8988T (cell line): Measurements from ENCODE around the gene ST6GALNAC2.
"Not testable (repeated sequence)": the region's sequence is repeated elsewhere in the genome, so short reads cannot be mapped to it uniquely, and the experiment has no call there.

ENCODE experiments used
- DNase-seq: peaks from one replicate; pipeline ENCODE4 v3.0.0; 2011

Gene ST6GALNAC2

GRCh38 chr17:76585649-76586593 is at the start of gene ST6GALNAC2:
ST6GALNAC2 (minus strand) TSS chr17:76585860; CDS start chr17:76585808, 52 bp downstream.
- peak; percentile 41 for DNase-seq

- no peak for DNase-seq
Observed at GRCh38 chr17:76635039-76635438, 49.4 kb upstream of the ST6GALNAC2 start.

- no peak for DNase-seq
Observed at GRCh38 chr17:76633628-76634328, 48.1 kb upstream of the ST6GALNAC2 start.

DNA sequence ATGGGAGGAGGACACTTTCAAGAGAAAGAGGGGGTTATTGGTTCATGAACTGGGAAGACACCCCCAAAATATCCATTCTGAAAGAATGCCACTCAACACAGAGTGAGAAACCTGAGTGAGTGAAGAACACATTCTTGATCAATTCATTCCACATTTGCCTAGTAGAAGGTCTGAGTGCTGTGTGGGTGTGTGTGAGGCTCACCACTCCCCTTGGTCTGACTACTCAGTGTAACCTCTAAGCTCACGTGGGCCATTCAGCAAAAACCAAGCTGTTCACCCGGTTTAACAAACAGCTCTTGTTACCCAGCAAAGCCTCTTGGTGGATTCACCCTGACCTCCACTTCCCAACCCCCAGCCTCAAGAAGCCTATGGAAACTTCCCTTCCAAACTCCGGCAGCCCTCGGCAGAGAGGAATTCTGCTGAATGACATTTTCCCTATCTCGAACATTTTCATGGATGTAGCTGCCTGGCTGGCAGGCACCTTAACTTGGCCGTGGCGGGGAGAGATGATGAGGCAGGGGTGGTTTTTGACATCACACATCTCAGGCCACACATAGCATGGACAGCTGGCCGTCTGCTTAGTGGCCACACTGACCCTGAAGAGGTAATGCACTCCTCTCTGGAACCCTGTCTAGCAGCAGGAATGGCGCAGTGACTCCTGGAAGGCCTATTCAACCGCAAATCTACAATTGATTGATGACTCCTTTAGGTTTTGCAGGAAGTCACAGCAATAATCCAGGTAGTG is 46.3 kb upstream of the ST6GALNAC2 start:
- no peak for DNase-seq

DNA sequence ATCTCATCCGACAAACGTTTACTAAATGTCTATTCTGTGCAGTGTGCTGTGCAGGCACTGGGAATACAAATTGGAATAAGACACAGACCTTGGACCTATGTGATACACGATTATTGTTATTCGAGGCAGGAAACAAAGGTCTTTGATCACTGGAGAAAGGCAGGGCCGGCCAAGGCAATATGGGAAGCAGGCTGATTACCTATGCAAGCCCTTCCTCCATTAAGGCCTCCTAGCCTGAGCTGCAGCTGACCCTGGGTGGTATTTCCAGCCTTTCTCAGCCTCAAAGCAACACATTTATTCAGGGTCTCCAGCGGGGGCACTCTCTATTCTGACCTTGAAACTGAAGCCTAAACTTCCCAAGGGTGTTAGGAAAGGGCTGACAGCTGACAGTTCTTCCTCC is 44.5 kb upstream of the ST6GALNAC2 start:
- no peak for DNase-seq

DNA sequence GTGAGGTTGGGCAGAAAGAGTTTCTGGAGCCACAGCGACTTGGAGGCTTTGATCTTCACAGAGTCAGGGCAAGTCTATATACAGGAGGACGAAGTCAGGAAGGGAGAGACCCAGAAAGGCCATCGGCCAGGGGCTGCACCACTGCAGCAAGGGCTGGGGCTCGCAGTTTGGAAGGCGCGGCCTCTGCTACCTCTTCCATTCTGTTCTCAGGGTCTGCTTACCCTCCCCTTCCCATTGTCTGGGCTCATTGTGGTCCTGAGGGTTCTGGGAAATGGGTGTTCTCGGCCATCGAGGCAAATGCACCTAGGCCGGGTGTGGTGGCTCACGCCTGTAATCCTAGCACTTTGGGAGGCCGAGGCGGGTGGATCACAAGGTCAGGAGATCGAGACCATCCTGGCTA is 41.9 kb upstream of the ST6GALNAC2 start:
- no peak for DNase-seq

DNA sequence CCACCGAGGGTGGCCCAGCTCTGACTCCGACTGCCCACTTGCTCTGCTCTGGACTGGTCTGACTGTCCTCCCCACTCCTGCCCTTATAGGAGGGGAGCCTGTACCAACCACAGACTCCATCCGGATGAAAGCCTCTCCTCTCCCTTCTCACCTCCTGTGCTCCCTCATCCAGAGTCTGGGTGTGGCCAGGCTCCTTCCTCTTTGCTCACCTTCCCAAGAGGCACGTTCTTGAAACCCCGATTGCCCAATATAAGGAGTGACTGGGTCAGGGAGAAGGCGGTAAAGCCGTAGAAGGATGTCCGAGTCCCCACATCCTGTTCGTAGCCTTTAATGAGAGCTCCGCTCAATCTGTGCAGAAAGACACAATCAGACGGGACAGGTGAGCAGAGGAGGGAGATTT is 40.8 kb upstream of the ST6GALNAC2 start:
- no peak for DNase-seq

DNA sequence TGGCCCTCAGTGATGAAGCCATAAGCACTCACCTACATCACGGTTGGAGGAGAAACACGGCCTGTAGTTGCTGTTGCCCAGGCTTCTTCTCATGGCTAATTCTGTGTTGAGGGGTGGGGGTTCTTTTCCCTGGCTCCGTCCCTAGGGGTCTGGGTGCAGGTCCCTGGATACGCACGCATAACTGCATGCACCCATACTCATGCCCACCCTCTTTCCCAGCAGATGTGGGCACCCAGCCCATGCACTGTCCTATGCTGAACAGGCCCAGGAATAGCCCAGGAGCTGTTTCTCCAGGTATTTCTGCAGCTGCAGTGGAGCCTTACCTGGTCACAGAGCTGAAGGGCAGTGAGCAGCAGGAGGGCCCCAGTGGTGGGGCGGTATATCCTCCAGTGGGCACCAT is 39.8 kb upstream of the ST6GALNAC2 start:
- no peak for DNase-seq

DNA sequence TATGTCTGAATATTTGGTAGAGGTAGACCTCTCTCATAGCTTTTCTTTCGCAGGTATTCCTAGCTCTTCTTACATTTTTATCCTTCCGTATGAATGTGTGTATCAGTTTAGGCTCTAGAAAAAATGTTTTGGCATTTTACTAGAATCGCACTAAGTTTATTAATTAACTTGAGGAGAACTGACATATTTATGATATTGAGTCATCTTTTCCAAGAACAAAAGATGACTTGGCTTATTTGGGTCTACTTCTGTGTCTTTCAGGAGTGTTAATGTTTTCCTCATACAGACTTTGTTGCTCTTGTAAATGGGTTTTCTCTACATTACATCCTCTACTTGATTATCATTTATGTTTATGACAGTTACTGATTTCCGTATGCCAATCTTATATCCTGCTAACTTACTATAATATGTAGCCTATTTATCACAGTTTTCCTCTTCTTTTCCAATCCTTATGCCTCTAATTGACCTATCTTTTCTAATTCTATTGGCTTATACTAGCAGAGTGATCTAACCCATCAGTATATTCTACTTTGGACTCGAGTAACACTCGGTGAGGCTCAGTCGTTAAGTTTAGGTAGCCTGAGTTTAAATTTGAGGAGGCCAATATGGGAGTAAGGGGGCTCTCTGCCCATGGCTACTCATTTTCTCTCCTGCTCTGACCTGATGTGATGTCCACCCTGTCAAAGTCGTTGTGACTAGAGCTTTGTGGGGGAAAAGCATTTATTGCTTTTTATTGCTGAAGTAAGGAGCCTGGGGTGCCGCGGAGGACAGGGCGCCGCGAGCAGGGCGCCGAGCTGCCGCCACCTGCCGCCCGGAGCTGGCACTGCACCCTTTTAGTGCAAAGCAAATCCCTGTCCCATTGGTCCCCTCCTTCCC is 37.8 kb upstream of the ST6GALNAC2 start:
- DNase-seq = peak; percentile 66

DNA sequence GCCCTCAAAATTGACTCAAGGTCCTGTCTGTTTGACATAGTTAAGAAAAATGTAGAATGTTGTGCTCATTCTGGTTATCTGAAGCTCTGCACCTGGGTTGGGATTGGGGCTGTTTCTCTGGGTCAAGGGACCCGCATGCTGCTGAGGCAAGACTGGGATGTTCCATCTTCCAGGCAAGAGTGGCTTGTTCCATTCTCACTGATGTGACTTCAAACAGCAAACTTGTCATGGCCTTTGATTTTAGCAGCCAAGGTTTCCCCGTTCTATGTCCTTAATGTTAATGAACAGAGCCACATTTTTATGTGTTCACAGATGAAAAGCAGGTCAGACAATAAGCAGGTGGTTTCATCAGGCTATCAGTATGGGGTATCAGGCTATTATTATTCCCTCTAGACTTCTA is 32.2 kb upstream of the ST6GALNAC2 start:
- DNase-seq = no peak

- no peak for DNase-seq
Observed at GRCh38 chr17:76614912-76615617, 29.4 kb upstream of the ST6GALNAC2 start.

- not testable (repeated sequence) for DNase-seq
Observed at GRCh38 chr17:76614064-76614759, 28.6 kb upstream of the ST6GALNAC2 start.

GRCh38 chr17:76612977-76613851 is 27.6 kb upstream of the ST6GALNAC2 start:
- no peak for DNase-seq

DNA sequence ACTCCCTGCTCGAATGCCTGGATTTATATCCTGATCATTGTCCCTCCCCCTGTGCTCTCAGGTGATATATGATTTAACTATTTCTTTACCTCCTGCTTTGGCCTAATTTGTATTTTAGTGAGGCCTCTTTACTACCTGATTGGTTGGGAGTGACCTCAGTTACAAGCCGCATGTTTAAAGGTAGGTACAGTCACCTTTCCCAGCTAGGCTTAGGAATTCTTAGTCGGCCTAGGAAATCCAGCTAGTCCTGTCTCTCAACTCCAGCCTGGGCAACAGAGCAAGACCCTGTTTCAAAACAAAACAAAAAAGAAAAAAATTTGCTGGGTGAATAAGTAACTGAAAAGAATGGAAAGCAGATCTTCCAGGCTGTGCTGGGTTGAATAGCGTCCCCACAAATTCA is 26.8 kb upstream of the ST6GALNAC2 start:
- no peak for DNase-seq

- DNase-seq = no peak
Observed at GRCh38 chr17:76611758-76612157, 26.1 kb upstream of the ST6GALNAC2 start.

DNA sequence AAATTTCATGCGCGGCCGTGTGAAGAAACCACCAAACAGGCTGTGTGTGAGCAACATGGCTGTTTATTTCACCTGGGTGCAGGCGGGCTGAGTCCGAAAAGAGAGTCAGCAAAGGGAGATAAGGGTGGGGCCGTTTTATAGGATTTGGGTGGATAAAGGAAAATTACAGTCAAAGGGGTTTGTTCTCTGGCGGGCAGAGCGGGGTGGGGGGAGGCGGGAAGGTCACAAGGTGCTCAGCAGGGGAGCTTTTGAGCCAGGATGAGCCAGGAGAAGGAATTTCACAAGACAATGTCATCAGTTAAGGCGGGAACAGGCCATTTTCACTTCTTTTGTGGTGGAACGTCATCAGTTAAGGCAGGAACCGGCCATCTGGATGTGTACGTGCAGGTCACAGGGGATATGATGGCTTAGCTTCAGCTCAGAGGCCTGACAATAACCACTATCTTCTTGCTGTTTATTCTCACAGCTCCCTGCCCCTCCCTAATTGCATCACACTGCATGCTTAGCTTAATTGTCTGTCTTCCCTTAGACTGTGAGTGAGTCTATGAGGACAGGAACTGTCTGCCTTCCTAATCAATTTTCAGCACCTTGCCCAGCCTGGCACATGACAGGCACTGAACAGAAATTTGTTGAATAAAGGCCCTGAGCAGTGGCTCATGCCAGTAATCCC is 25.6 kb upstream of the ST6GALNAC2 start:
- not testable (repeated sequence) for DNase-seq

DNA sequence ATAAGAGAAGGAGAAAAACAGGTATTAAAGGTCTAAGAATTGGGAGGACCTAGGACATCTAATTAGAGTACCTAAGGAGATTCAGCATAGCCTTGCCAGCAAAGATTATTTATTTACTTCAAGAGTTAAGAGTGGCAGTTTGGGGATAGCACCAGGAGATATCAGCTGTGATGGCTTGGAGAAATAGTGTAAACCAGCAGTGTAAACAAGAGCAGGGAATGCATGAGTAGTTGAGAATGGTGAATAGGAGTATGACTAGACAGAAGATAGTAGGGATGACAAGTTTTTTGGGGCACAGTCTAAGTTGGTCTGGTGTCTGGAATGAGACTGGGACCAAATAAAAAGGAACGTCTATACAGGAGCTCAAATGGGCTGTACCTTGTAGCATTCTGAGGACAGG is 21.0 kb upstream of the ST6GALNAC2 start:
- DNase-seq = not testable (repeated sequence)

DNA sequence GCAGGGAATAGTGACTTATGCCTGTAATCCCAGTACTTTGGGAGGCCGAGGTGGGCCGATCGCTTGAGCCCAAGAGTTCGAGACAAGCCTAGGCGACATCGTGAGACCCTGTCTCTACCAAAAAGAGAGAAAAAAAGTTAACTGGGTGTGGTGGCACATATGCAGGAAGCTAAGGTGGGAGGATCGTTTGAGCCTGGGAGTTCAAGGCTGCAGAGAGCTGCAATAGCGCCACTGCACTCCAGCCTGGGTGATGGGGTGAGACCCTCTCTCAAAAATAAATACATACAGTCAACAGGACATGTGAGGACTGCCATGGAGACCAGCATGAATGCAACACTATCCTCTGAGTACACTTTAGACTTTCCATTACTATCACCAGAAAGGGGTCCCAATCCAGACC is 15.4 kb upstream of the ST6GALNAC2 start:
- DNase-seq = no peak
